8988T (cell line): ENCODE results near the gene CADPS2.

Experiments
- DNase-seq: peaks from one replicate; pipeline ENCODE4 v3.0.0; 2011

CADPS2 gene

GRCh38 chr7:122886357-122887081, at the start of gene CADPS2:
TSS of gene CADPS2 (minus strand) at chr7:122886460. CDS start at chr7:122886337, 123 bp downstream.
- peak; percentile 81 for DNase-seq

DNA sequence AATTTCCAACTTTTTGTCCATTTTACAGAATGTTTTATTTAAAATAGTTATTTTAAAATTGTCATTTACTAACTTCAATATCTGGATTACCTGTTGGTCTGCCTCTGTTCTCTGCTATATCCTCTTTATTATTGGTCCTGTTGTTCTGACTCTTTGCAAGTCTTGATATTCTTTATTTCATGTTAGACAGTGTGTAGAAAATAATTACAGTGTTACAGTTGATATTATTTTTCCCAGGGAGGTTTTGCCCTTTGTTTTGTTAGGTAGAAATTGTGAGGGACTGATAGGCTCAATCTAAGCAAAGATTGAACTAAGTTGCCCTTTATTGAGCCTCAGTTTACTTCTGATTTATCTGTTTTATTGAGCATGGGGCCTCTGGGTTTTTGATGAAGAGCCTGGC, 49.4 kb upstream of the CADPS2 start:
- DNase-seq: no peak

DNA sequence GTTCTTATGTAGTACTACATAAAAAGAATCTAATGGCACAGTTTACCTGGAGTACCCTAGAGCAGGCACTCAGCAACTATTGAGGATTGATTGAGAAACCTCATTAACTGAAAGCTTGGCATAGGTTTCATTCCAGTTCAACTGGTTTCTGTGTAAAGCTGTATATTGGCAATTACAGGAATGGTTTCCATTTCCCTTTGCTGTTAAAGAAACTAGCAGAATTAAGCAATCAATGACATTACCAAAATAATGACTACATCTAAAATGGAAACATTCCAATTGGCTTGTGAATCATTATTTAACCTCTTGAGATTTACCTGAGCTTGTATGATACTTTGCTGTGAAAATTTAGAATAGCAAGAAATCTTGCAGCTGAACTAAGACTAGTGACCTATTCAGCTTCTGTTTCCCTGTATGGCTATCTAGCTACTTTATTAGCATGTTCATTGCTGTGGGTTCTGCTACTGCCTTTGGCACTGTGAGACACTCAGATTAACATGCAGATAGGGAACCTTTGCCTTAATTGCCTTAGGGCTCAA, 33.5 kb upstream of the CADPS2 start:
- no peak for DNase-seq

DNA sequence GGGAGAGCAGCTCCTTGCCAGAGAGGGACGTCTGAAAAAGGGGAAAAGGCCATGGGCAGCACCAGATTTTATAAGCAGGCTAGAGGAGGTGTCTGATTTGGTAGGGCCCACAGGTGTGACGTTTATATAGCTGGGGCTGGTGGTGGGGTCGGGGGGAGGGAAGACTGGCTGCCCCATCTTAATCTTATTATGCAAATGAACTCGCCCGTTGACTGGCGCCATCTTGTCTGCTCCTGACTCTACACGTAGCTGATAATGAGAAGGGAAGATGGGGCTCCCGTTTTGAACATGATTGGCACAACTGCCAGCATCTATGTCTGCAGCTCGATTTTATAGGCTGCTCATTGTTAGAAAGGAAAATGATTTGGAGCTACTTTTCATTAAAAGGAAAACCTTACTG, 28.6 kb upstream of the CADPS2 start:
- DNase-seq: no peak

GRCh38 chr7:122913608-122914007, 27.3 kb upstream of the CADPS2 start:
- no peak for DNase-seq

GRCh38 chr7:122902751-122903495, 16.7 kb upstream of the CADPS2 start:
- DNase-seq: no peak

- no peak for DNase-seq
Measured at GRCh38 chr7:122901250-122901649, 15.0 kb upstream of the CADPS2 start.

GRCh38 chr7:122896509-122896908, 10.2 kb upstream of the CADPS2 start:
- no peak for DNase-seq

DNA sequence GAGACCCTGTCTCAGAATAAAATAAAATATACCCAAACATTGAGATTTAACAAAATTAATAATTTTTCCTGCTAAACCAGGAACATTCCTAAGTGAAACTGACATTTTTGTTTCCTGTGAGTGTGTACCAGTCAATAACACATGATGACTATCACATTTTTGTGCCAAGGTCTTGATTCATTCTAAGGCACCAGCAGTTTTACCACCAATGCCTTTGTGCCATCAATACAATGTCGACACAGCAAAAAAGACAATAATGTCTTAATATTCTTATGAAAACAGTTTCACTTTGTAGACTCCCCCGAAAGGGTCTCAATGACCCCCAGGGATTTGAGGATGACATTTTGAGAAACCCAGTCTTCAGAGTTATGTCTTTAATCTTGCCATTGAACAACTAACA, 7.2 kb upstream of the CADPS2 start:
- DNase-seq: no peak

GRCh38 chr7:122889116-122889515, 2.9 kb upstream of the CADPS2 start:
- DNase-seq: no peak

GRCh38 chr7:122887848-122888247, 1.6 kb upstream of the CADPS2 start:
- no peak for DNase-seq

- DNase-seq: peak; percentile 20
Measured at GRCh38 chr7:122887198-122887597, 938 bp upstream of the CADPS2 start.

- DNase-seq: peak; percentile 41
Measured at GRCh38 chr7:122885583-122886356, 490 bp downstream of the CADPS2 start.

GRCh38 chr7:122884186-122884585, 2.1 kb downstream of the CADPS2 start:
- no peak for DNase-seq

DNA sequence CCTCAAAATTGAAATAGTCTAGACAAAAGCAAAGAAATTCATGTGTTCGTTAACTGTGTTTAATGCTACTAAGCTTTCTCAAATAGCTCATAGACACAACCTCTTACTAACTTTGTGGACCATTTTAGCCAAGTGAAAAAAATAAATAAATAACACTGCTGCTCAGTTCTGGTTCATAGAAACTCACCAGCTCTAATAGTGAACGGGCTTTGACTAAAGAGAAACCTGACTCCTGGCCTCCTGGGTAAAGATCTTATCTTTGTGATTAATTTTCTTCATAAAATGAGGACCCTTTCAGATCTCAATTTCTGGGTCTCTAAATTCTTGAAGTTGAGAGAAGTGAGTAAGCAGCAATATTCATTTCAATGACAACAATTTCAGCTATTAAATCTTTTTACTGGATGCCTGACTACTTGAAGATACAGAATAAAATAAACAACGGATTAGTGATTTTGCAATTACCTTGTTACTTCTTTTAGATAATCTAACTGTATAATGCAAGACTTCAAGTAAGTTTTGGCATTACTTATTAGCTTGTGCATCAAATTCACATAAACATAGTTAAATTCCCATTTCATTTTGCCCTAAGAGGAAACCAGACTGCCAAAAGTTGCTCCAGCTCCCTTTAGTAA, 3.1 kb downstream of the CADPS2 start:
- no peak for DNase-seq

DNA sequence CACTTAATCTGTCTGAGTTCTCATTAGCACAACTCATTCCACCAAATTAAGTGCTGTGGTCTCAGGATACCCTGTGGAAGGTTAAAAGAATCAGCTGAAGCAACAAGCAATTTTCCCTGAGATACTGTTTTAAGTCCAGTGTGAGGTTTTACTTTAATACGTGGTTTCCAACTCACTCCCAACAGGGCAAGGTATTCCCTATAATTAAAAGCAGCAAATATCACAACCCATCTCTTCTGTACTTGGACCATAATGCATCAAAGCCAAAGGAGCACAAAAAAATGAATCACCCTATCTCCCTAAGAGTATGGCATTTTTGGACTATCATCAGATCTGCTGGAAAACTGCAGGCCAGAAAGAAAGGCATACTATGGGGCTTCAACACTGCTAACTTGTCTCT, 4.9 kb downstream of the CADPS2 start:
- no peak for DNase-seq

- DNase-seq: no peak
Measured at GRCh38 chr7:122869260-122869659, 17.0 kb downstream of the CADPS2 start.

DNA sequence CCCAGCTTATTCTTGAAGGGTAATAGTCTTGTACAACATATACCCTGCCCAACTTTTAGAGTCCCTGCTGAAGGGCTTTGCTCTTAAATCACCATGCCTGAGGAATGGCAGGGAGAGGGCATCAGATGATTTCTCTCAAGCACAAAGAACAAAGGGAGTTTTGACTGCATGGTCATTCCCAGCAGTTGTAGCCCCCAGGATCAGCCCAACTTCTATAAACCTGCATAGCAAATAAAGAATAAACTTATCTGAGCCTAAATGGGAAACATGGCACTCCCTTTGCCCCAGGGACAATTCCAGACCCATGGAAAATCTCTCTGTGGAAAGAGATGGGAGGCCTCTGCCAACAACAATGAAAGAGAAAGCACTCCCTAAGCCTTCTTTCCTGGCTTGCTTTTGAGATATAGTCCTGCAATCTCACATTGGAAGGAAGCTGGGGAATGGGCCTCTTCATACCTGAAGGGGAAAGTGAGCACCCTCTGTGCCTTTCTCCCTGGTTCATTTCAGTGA, 18.7 kb downstream of the CADPS2 start:
- no peak for DNase-seq

DNA sequence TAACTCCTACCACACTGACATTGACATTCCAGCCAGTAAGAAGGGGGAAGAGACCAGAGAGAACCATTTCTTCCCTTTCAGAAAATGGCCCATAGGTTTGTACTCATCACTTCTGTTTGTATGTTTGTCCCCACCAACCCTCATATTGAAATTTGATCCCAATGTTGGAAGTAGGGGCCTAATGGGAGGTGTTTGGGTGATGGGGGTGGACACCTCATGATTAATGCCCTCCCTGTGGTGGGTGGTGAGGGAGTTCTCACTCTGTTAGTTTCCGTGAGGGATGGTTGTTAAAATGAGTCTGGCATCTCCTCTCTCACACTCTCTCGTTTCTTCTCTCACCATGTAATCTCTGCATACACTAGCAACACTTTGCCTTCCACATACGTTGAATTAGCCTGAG, 21.4 kb downstream of the CADPS2 start:
- DNase-seq: no peak

- no peak for DNase-seq
Measured at GRCh38 chr7:122864016-122864415, 22.2 kb downstream of the CADPS2 start.

- DNase-seq: no peak
Measured at GRCh38 chr7:122858320-122858719, 27.9 kb downstream of the CADPS2 start.

DNA sequence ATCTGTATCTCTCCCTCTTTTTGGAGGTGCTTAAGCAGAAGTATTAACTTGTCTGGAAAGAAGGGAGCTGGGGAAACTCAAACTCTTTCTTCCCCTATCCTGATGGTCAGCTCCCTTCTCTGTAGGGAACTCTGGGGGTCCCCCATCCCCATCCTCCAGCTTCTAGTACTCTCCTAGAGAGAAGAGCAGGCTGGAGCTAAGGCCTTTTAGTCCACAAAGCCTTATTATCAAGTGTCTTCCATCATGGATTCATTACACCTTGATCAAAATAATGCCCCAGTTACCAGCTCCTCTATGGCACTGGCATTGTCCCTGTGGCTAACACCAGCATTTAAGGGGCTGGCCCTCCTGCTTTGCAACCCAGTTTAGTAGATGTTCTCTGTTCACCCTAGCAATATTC, 35.7 kb downstream of the CADPS2 start:
- no peak for DNase-seq

DNA sequence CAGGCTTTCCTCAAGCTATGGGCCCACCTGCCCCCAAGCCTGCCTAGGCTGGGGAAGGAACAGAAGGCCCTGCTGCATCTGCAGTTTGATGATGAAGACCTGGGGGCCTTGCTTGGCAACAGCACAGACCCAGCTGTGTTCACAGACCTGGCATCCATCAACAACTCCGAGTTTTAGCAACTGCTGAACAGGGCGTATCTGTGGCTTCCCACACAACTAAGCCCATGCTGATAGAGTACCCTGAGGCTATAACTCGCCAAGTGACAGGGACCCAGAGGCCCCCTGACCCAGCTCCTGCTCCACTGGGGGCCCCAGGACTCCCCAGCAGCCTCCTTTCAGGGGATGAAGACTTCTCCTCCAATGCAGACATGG, 36.3 kb downstream of the CADPS2 start:
- DNase-seq: no peak
